GM21576 (cell line): ENCODE data around the gene LLCFC1.

Experiments
- ATAC-seq: cut with Tn5 transposase; IDR thresholded peaks from one replicate; pipeline ENCODE4 v1.9.1; 2021; ENCODE audit warnings: mild to moderate bottlenecking, moderate library complexity; ENCODE audit not compliant: unreplicated experiment

Gene LLCFC1

GRCh38 chr7:142935941-142936565 lies 3.2 kb upstream of the LLCFC1 start:
- no peak for ATAC-seq

GRCh38 chr7:142938611-142939010 lies 673 bp upstream of the LLCFC1 start:
- ATAC-seq = no peak

GRCh38 chr7:142940966-142941535 lies 1.8 kb downstream of the LLCFC1 start:
- ATAC-seq = no peak

- no peak for ATAC-seq
Observed at GRCh38 chr7:142941541-142941940, 2.3 kb downstream of the LLCFC1 start.

GRCh38 chr7:142942746-142943145 lies 3.5 kb downstream of the LLCFC1 start:
- no peak for ATAC-seq

GRCh38 chr7:142943706-142944268 lies 4.5 kb downstream of the LLCFC1 start:
- ATAC-seq = no peak

GRCh38 chr7:142945001-142945400 lies 5.7 kb downstream of the LLCFC1 start:
- ATAC-seq = no peak

- no peak for ATAC-seq
Observed at GRCh38 chr7:142948603-142949002, 9.3 kb downstream of the LLCFC1 start.

- no peak for ATAC-seq
Observed at GRCh38 chr7:142950235-142950634, 11.0 kb downstream of the LLCFC1 start.

- peak; percentile 60 for ATAC-seq
Observed at GRCh38 chr7:142954680-142955268, 15.5 kb downstream of the LLCFC1 start.

- no peak for ATAC-seq
Observed at GRCh38 chr7:142956951-142957623, 17.8 kb downstream of the LLCFC1 start.

GRCh38 chr7:142957723-142958122 lies 18.4 kb downstream of the LLCFC1 start:
- no peak for ATAC-seq

GRCh38 chr7:142959202-142959601 lies 19.9 kb downstream of the LLCFC1 start:
- no peak for ATAC-seq

GRCh38 chr7:142960955-142961512 lies 21.8 kb downstream of the LLCFC1 start:
- ATAC-seq = no peak

GRCh38 chr7:142961595-142961972 lies 22.3 kb downstream of the LLCFC1 start:
- ATAC-seq = no peak

GRCh38 chr7:142961973-142962926 lies 23.0 kb downstream of the LLCFC1 start, which contains the start of gene KEL:
Gene KEL, minus strand, starts transcription at chr7:142962363. Its CDS starts 157 bp downstream, at chr7:142962206.
- ATAC-seq = no peak

- ATAC-seq = no peak
Observed at GRCh38 chr7:142962991-142963390, 23.7 kb downstream of the LLCFC1 start.

- ATAC-seq = no peak
Observed at GRCh38 chr7:142963993-142964392, 24.7 kb downstream of the LLCFC1 start.

- ATAC-seq = no peak
Observed at GRCh38 chr7:142964502-142965246, 25.4 kb downstream of the LLCFC1 start.
